ENCODE data around the gene ATF6. TPM values are rescaled to one million over a fixed set of nuclear protein-coding genes. Genes with fewer than 3 reads are reported as not detected.

ATF6 gene
- total RNA-seq, 1 donor from 2014 or later: 28.0 TPM

GRCh38 chr1:162006081-162006480, 240.0 kb downstream of the ATF6 start:
- Mint-ChIP-seq H3K4me3 (no peak overlapping the region), H3K27me3 (ENCODE audit: low read depth) (peaks cover 22% of the 10 kb centered on the region), H3K36me3 (no peaks in the 10 kb centered on the region), H3K4me1 (peaks cover 12% of the 10 kb centered on the region), H3K27ac (no peak overlapping the region), H3K9me3 (no peaks in the 10 kb centered on the region)
- TF ChIP-seq CTCF (IDR thresholded peaks at IDR 0.05; ENCODE audit: unreplicated experiment): no peak
- no peak for DNase-seq (ENCODE audit: low spot score in 2 of 2, unreplicated experiment in 2 of 2)

- Mint-ChIP-seq H3K27me3 (ENCODE audit: low read depth) (peaks cover 22% of the 10 kb centered on the region), H3K36me3 (no peaks in the 10 kb centered on the region), H3K27ac (no peak overlapping the region), H3K4me3 (no peak overlapping the region), H3K9me3 (no peaks in the 10 kb centered on the region), H3K4me1 (peaks cover 12% of the 10 kb centered on the region)
- DNase-seq (ENCODE audit: low spot score in 2 of 2, unreplicated experiment in 2 of 2): no peak
- TF ChIP-seq CTCF (IDR thresholded peaks at IDR 0.05; ENCODE audit: unreplicated experiment): no peak
These were observed 241.3 kb downstream of the ATF6 start for GRCh38 chr1:162007466-162007865.

DNA sequence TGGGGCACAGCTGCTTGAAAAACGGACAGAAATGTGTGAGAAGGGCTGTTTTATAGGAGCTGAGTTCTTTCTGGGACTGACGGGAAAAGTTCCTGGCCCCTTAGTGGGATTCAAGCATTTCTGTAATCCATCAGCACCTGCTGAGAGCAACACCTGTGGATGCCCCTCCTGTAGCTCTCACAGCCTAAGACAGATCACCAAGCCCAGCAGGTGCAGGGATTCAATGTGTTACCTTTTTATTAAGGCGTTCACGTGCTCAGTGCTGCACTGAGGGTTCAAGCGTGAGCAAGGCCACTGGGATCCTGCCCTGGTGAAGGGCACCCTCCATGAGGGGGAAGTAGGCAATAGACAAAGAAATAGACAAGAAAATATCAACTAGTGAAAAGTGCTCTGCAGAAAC, 242.7 kb downstream of the ATF6 start:
- Mint-ChIP-seq H3K4me1 (peaks cover 3% of the 10 kb centered on the region), H3K27ac (no peak overlapping the region), H3K36me3 (peaks cover under 1% of the 10 kb centered on the region), H3K4me3 (no peak overlapping the region), H3K9me3 (peaks cover 5% of the 10 kb centered on the region), H3K27me3 (ENCODE audit: low read depth) (peaks cover 18% of the 10 kb centered on the region)
- no peak for TF ChIP-seq CTCF (IDR thresholded peaks at IDR 0.05; ENCODE audit: unreplicated experiment)
- DNase-seq (ENCODE audit: low spot score in 2 of 2, unreplicated experiment in 2 of 2): no peak

- no peak overlapping the region for H3K27ac Mint-ChIP-seq
- peaks cover 11% of the 10 kb centered on the region for H3K9me3 Mint-ChIP-seq
- no peak overlapping the region for H3K4me3 Mint-ChIP-seq
- no peak for DNase-seq (ENCODE audit: low spot score in 2 of 2, unreplicated experiment in 2 of 2)
- no peaks in the 10 kb centered on the region for H3K4me1 Mint-ChIP-seq
- H3K36me3 Mint-ChIP-seq: peaks cover 1% of the 10 kb centered on the region
- TF ChIP-seq CTCF (IDR thresholded peaks at IDR 0.05; ENCODE audit: unreplicated experiment): no peak
- peaks cover 18% of the 10 kb centered on the region for H3K27me3 Mint-ChIP-seq (ENCODE audit: low read depth)
These were observed 243.5 kb downstream of the ATF6 start for GRCh38 chr1:162009501-162010174.

- no peak for TF ChIP-seq CTCF (IDR thresholded peaks at IDR 0.05; ENCODE audit: unreplicated experiment)
These were observed 244.0 kb downstream of the ATF6 start for GRCh38 chr1:162010175-162010506.

More at GRCh38 chr1:162010175-162010506, 244.0 kb downstream of the ATF6 start:
- Mint-ChIP-seq H3K27me3 (ENCODE audit: low read depth) (peaks cover 18% of the 10 kb centered on the region), H3K36me3 (peaks cover 1% of the 10 kb centered on the region), H3K27ac (no peak overlapping the region), H3K9me3 (peaks cover 11% of the 10 kb centered on the region), H3K4me1 (no peaks in the 10 kb centered on the region), H3K4me3 (no peak overlapping the region)
- no peak for DNase-seq (ENCODE audit: low spot score in 2 of 2, unreplicated experiment in 2 of 2)
